H1 (cell line): ENCODE results near the gene COMMD7.

Experiments
- CTCF ChIP-seq, 3 experiments: IDR thresholded peaks; 1 replicate in 2 of 3; 2 replicates in 1 of 3; pipeline versions ENCODE4 v1.5.1 to v1.6.1; 2011; ENCODE audit warnings: low read length in 3 of 3, mild to moderate bottlenecking in 3 of 3, inconsistent platforms in 2 of 3, low read depth in 1 of 3, moderate library complexity in 1 of 3; ENCODE audit not compliant: insufficient read depth in 1 of 3; ENCODE audit errors: control extremely low read depth in 1 of 3
- EZH2 ChIP-seq: fragments of 200-600 bp; sonication (generic); IDR thresholded peaks from 2 replicates; pipeline ENCODE4 v1.7.1; 2012; ENCODE audit warnings: low read depth, mild to moderate bottlenecking, moderate library complexity, low read length, inconsistent platforms; ENCODE audit not compliant: severe bottlenecking
- KDM4A ChIP-seq: IDR thresholded peaks from one replicate; pipeline ENCODE4 v1.7.1; 2012; ENCODE audit warnings: low read depth, mild to moderate bottlenecking, moderate library complexity, low read length, inconsistent platforms; ENCODE audit not compliant: severe bottlenecking
- MAX ChIP-seq: IDR thresholded peaks from 2 replicates; pipeline ENCODE4 v1.6.1; 2012; ENCODE audit warnings: inconsistent platforms
- SP4 ChIP-seq: IDR thresholded peaks from 2 replicates; pipeline ENCODE4 v1.6.1; 2012; ENCODE audit warnings: low read length, inconsistent platforms

GRCh38 chr20:32786059-32786760 lies 42.9 kb upstream of the COMMD7 start:
- TF ChIP-seq CTCF (IDR thresholded peaks at IDR 0.05; ENCODE audit: control extremely low read depth in 1 of 3, insufficient read depth in 1 of 3, low read depth in 1 of 3, low read length in 3 of 3) (no peak), KDM4A (no peak), SP4 (no peak), MAX (no peak), EZH2 (no peak)
